Subcutaneous abdominal adipose tissue (tissue), 5 donors: ENCODE measurements around the gene STK32C.
"Not testable (repeated sequence)": the region's sequence is repeated elsewhere in the genome, so short reads cannot be mapped to it uniquely, and the experiment has no call there.

Experiments used
- H3K27ac ChIP-seq: one replicate; pipeline ENCODE4 v1.7.0; 2013; ENCODE audit warnings: low read depth, mild to moderate bottlenecking, inconsistent platforms, low read length, moderate library complexity
- H3K27me3 ChIP-seq, 5 donors: one replicate each; pipeline ENCODE4 v1.7.0; 2013; ENCODE audit warnings: low read length in 5 of 5, inconsistent platforms in 1 of 5; ENCODE audit not compliant: control insufficient read depth in 5 of 5, insufficient read depth in 4 of 5
- H3K36me3 ChIP-seq, 5 donors: one replicate each; pipeline ENCODE4 v1.7.0; 2013; ENCODE audit warnings: low read length in 5 of 5; ENCODE audit not compliant: control insufficient read depth in 5 of 5, insufficient read depth in 5 of 5
- H3K4me1 ChIP-seq, 5 donors: one replicate each; pipeline ENCODE4 v1.7.0; 2013; ENCODE audit warnings: low read length in 5 of 5, mild to moderate bottlenecking in 3 of 5, moderate library complexity in 1 of 5; ENCODE audit not compliant: control insufficient read depth in 5 of 5, insufficient read depth in 5 of 5
- H3K4me3 ChIP-seq, 5 donors: one replicate each; pipeline ENCODE4 v1.7.0; 2013; ENCODE audit warnings: low read length in 5 of 5, low read depth in 1 of 5
- H3K9ac ChIP-seq, 5 donors: one replicate each; pipeline ENCODE4 v1.7.0; 2013; ENCODE audit warnings: low read length in 5 of 5, mild to moderate bottlenecking in 4 of 5, moderate library complexity in 3 of 5
- H3K9me3 ChIP-seq, 5 donors: one replicate each; pipeline ENCODE4 v1.7.0; 2013; ENCODE audit warnings: low read length in 5 of 5; ENCODE audit not compliant: control insufficient read depth in 5 of 5
- donor health status: healthy.
- donor health status: healthy.
- donor health status: healthy.
- donor health status: healthy.
- donor health status: healthy.

The STK32C gene

GRCh38 chr10:132160834-132161622 is 146.7 kb downstream of the STK32C start:
- peaks cover 0 to 21% (median 7%) of the 10 kb centered on the region in 5 donors for H3K4me1 ChIP-seq
- not testable (repeated sequence) for H3K9ac ChIP-seq, H3K4me3 ChIP-seq, H3K27me3 ChIP-seq, H3K27ac ChIP-seq, H3K9me3 ChIP-seq, H3K36me3 ChIP-seq

GRCh38 chr10:132160231-132160630 is 147.5 kb downstream of the STK32C start:
- not testable (repeated sequence) for H3K27me3 ChIP-seq, H3K9me3 ChIP-seq, H3K27ac ChIP-seq, H3K9ac ChIP-seq, H3K4me3 ChIP-seq, H3K36me3 ChIP-seq
- H3K4me1 ChIP-seq = peaks cover 0 to 21% (median 7%) of the 10 kb centered on the region in 5 donors

- not testable (repeated sequence) for H3K27ac ChIP-seq, H3K9me3 ChIP-seq, H3K27me3 ChIP-seq, H3K4me3 ChIP-seq, H3K9ac ChIP-seq, H3K36me3 ChIP-seq
- peaks cover 0 to 21% (median 7%) of the 10 kb centered on the region in 5 donors for H3K4me1 ChIP-seq
Measured at GRCh38 chr10:132159302-132160230, 148.2 kb downstream of the STK32C start.

- H3K27me3 ChIP-seq = peaks cover 0 to 5% (median 0%) of the 10 kb centered on the region in 5 donors
- no peak overlapping the region for H3K9ac ChIP-seq
- no peak overlapping the region for H3K27ac ChIP-seq
- no peaks in the 10 kb centered on the region for H3K9me3 ChIP-seq
- peaks cover 0 to 4% (median 0%) of the 10 kb centered on the region in 5 donors for H3K36me3 ChIP-seq
- H3K4me3 ChIP-seq = no peak overlapping the region
- H3K4me1 ChIP-seq = peaks cover 0 to 19% (median 7%) of the 10 kb centered on the region in 5 donors
Measured at GRCh38 chr10:132158823-132159222, 148.9 kb downstream of the STK32C start.

- no peak overlapping the region for H3K9ac ChIP-seq
- no peak overlapping the region for H3K4me3 ChIP-seq
- no peak overlapping the region for H3K27ac ChIP-seq
- H3K9me3 ChIP-seq = no peaks in the 10 kb centered on the region
- H3K27me3 ChIP-seq = no peaks in the 10 kb centered on the region
- H3K4me1 ChIP-seq = peaks cover 0 to 14% (median 4%) of the 10 kb centered on the region in 5 donors
- H3K36me3 ChIP-seq = peaks cover 0 to 8% (median 0%) of the 10 kb centered on the region in 5 donors
Measured at GRCh38 chr10:132158122-132158741, 149.5 kb downstream of the STK32C start.
